KMS-11 (cell line): ENCODE data around the gene ZBTB48.

Experiments
- H2AFZ ChIP-seq: fragments of 200-600 bp; sonication (generic); 2 replicates; pipeline ENCODE4 v1.6.1; 2016; ENCODE audit warnings: antibody characterized with exemption, mixed run types, low read depth
- H3K27ac ChIP-seq: fragments of 200-600 bp; sonication (generic); 2 replicates; pipeline ENCODE4 v1.6.1; 2016; ENCODE audit warnings: mild to moderate bottlenecking, mixed run types
- H3K27me3 ChIP-seq: fragments of 200-600 bp; sonication (generic); 2 replicates; pipeline ENCODE4 v1.6.1; 2017; ENCODE audit warnings: mild to moderate bottlenecking, low read depth, mixed run types, moderate library complexity; ENCODE audit not compliant: insufficient read depth
- H3K36me3 ChIP-seq: fragments of 200-600 bp; sonication (generic); 2 replicates; pipeline ENCODE4 v1.6.1; 2017; ENCODE audit warnings: mild to moderate bottlenecking, mixed run types; ENCODE audit not compliant: insufficient read depth
- H3K4me1 ChIP-seq: fragments of 200-600 bp; sonication (generic); 2 replicates; pipeline ENCODE4 v1.6.1; 2016; ENCODE audit warnings: mild to moderate bottlenecking, low read depth, mixed run types; ENCODE audit not compliant: poor library complexity, severe bottlenecking
- H3K4me2 ChIP-seq: fragments of 200-600 bp; sonication (generic); 2 replicates; pipeline ENCODE4 v1.7.0; 2016; ENCODE audit warnings: mild to moderate bottlenecking, mixed run types
- H3K4me3 ChIP-seq: fragments of 200-600 bp; sonication (generic); IDR thresholded peaks from 2 replicates; pipeline ENCODE4 v1.6.1; 2017; ENCODE audit warnings: low read depth, low read length, mixed read lengths; ENCODE audit not compliant: insufficient read depth
- H3K79me2 ChIP-seq: fragments of 200-600 bp; sonication (generic); 2 replicates; pipeline ENCODE4 v1.6.1; 2016; ENCODE audit warnings: low read depth, mixed run types; ENCODE audit not compliant: insufficient read depth
- H3K9ac ChIP-seq: fragments of 200-600 bp; sonication (generic); 2 replicates; pipeline ENCODE4 v1.6.1; 2016; ENCODE audit warnings: mild to moderate bottlenecking, mixed run types
- H4K20me1 ChIP-seq: fragments of 200-600 bp; sonication (generic); 2 replicates; pipeline ENCODE4 v1.6.1; 2016; ENCODE audit warnings: mild to moderate bottlenecking, mixed run types; ENCODE audit not compliant: insufficient read depth
- TF ChIP-seq, protein P1 (sequence below): fragments of 200-600 bp; sonication (generic); conservative IDR thresholded peaks from 2 replicates; pipeline ENCODE4 v1.6.1; 2017; ENCODE audit warnings: low read depth, mild to moderate bottlenecking, antibody characterized with exemption, low read length, moderate library complexity, mixed read lengths

Gene ZBTB48

DNA sequence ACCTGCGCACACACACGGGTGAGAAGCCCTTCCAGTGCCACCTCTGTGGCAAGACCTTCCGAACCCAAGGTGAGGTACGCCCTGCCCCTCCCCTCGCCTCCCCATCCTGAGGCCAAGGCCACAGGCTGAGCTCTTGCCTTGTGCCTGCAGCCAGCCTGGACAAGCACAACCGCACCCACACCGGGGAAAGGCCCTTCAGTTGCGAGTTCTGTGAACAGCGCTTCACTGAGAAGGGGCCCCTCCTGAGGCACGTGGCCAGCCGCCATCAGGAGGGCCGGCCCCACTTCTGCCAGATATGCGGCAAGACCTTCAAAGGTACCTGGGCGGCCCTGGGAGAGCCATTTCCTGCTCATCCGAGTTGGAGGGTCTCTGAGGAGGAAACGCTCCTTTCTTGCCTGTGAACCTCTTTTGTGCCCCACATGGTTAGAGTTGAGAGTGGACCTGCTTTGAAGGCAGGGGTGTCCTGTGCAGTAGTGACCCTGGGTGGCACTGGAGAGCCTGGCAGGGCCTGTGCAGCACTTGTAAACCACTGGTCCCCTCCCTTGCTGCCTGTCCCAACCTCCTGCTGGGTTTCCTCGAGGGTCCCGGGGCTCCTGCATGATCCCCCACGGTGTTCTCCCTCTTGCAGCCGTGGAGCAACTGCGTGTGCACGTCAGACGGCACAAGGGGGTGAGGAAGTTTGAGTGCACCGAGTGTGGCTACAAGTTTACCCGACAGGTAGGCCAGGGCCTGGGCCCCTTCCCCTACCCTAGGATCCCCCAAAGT is 8.5 kb downstream of the ZBTB48 start:
- no peak overlapping the region for H3K4me3 ChIP-seq
- H3K9ac ChIP-seq, result no peak overlapping the region
- H3K27me3 ChIP-seq, result no peaks in the 10 kb centered on the region
- TF ChIP-seq, protein P1, sequence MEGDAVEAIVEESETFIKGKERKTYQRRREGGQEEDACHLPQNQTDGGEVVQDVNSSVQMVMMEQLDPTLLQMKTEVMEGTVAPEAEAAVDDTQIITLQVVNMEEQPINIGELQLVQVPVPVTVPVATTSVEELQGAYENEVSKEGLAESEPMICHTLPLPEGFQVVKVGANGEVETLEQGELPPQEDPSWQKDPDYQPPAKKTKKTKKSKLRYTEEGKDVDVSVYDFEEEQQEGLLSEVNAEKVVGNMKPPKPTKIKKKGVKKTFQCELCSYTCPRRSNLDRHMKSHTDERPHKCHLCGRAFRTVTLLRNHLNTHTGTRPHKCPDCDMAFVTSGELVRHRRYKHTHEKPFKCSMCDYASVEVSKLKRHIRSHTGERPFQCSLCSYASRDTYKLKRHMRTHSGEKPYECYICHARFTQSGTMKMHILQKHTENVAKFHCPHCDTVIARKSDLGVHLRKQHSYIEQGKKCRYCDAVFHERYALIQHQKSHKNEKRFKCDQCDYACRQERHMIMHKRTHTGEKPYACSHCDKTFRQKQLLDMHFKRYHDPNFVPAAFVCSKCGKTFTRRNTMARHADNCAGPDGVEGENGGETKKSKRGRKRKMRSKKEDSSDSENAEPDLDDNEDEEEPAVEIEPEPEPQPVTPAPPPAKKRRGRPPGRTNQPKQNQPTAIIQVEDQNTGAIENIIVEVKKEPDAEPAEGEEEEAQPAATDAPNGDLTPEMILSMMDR, result no peak
- H3K27ac ChIP-seq, result no peak overlapping the region
- no peak overlapping the region for H3K4me2 ChIP-seq
- no peaks in the 10 kb centered on the region for H4K20me1 ChIP-seq
- H2AFZ ChIP-seq, result no peak overlapping the region
- no peaks in the 10 kb centered on the region for H3K79me2 ChIP-seq
- H3K4me1 ChIP-seq, result peaks cover 5% of the 10 kb centered on the region
- H3K36me3 ChIP-seq, result no peaks in the 10 kb centered on the region

DNA sequence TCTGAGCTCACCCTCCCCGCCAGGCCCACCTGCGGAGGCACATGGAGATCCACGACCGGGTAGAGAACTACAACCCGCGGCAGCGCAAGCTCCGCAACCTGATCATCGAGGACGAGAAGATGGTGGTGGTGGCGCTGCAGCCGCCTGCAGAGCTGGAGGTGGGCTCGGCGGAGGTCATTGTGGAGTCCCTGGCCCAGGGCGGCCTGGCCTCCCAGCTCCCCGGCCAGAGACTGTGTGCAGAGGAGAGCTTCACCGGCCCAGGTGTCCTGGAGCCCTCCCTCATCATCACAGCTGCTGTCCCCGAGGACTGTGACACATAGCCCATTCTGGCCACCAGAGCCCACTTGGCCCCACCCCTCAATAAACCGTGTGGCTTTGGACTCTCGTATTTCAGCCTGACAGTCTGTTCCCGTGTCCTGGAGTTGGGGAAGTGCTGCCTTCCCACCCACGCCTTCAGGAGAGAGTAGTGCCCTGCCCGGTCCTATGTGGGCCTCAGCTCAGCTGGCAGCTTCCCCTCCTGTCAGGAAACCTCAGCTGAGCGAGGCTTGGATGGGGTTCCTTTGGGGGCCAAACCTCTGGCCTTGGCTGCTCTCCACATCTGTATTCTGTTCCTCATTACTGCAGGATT is 9.2 kb downstream of the ZBTB48 start:
- Histone ChIP-seq H3K27ac (no peak overlapping the region), H3K36me3 (no peaks in the 10 kb centered on the region), H3K9ac (no peak overlapping the region), H2AFZ (no peak overlapping the region), H3K4me1 (peaks cover 2% of the 10 kb centered on the region), H3K4me3 (no peak overlapping the region), H3K79me2 (no peaks in the 10 kb centered on the region), H4K20me1 (no peaks in the 10 kb centered on the region), H3K4me2 (no peak overlapping the region), H3K27me3 (no peaks in the 10 kb centered on the region)
- TF ChIP-seq, protein P1, result no peak

DNA sequence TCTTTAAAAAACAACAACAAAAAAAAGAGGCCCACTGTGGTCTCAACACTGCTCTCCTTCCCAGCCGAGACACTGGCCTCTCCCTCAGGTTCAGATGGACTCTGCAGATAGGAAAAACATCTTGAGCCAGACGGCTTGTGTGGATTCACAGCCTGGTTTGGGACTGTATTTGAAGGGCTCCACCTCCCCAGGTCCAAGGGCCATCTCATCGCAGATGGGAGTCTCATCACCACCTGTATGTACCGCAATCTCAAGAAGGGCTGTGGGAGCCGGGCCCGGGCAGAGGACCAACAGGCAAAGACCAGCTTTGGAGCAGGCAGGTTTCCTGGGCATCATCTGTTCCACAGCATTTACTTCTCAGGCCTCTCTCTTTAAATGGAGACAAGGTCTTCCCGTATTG is 10.3 kb downstream of the ZBTB48 start:
- Histone ChIP-seq H4K20me1 (no peaks in the 10 kb centered on the region), H3K79me2 (no peaks in the 10 kb centered on the region), H3K9ac (no peak overlapping the region), H2AFZ (no peak overlapping the region), H3K36me3 (peaks cover 4% of the 10 kb centered on the region; the same call in 1 of the 2 replicates), H3K4me2 (no peak overlapping the region), H3K27me3 (no peaks in the 10 kb centered on the region), H3K27ac (no peak overlapping the region), H3K4me3 (no peak overlapping the region), H3K4me1 (no peaks in the 10 kb centered on the region)
- TF ChIP-seq, protein P1, result no peak

DNA sequence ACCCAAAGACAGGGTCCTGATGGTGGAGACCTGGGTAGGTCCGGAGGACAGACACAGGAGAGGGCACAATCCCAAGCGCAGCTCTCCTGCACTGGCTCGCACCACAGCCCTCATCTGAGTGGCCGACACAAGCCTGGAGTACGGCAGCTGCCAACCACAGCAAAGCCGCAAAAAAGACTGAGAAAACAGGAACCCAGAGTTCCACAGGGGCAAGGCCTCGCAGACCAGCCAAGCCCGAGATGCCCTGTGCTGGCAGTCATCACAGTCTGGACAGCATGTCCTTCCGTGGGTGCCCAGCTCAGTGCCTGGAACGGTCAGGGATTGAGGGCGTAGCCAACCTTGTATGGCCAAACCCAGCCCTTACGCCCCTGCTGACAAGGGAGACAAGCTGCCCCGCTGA is 11.4 kb downstream of the ZBTB48 start:
- Histone ChIP-seq H3K79me2 (peaks cover 4% of the 10 kb centered on the region; the same call in 1 of the 2 replicates), H3K36me3 (peaks cover 4% of the 10 kb centered on the region; the same call in 1 of the 2 replicates)

More for the DNA sequence above, 11.4 kb downstream of the ZBTB48 start:
- no peak overlapping the region for H3K4me2 ChIP-seq
- H3K27ac ChIP-seq, result no peak overlapping the region
- no peaks in the 10 kb centered on the region for H3K27me3 ChIP-seq
- no peaks in the 10 kb centered on the region for H3K4me1 ChIP-seq
- no peak overlapping the region for H3K4me3 ChIP-seq
- no peak overlapping the region for H3K9ac ChIP-seq
- H4K20me1 ChIP-seq, result no peaks in the 10 kb centered on the region
- TF ChIP-seq, protein P1, result no peak
- no peak overlapping the region for H2AFZ ChIP-seq
